Heart left ventricle (tissue), 16 donors: ENCODE data around the gene MCAM. TPM values are rescaled to one million over a fixed set of nuclear protein-coding genes. Genes with fewer than 3 reads are reported as not detected.
A peak's percentile ranks its signal among the peaks of the same experiment; 100 is the strongest.

Source experiments
- ATAC-seq, 4 donors: fragments of 200-7000 bp; cut with Tn5 transposase; one replicate each; pipeline ENCODE4 v1.9.1; 2020 to 2022; ENCODE audit warnings: moderate library complexity in 4 of 4, mild to moderate bottlenecking in 3 of 4, moderate number of reproducible peaks in 1 of 4
- DNase-seq, 5 donors: peaks; one replicate each; pipeline ENCODE4 v3.0.0-alpha.2; 2020
- H3K27ac ChIP-seq, 12 donors: fragments of 200-600 bp; sonication (generic) in 4 of 12; one replicate each; pipeline versions ENCODE4 v1.5.0 to v1.8.0; 2016 to 2022; ENCODE audit warnings: mild to moderate bottlenecking in 2 of 12
- H3K27me3 ChIP-seq, 9 donors: fragments of 200-600 bp; sonication (generic) in 2 of 9; one replicate each; pipeline versions ENCODE4 v1.5.1 to v1.8.0; 2016 to 2022; ENCODE audit warnings: mild to moderate bottlenecking in 3 of 9
- H3K36me3 ChIP-seq, 9 donors: fragments of 200-600 bp; sonication (generic) in 2 of 9; one replicate each; pipeline versions ENCODE4 v1.5.0 to v1.8.0; 2018 to 2022; ENCODE audit warnings: mild to moderate bottlenecking in 2 of 9
- H3K4me1 ChIP-seq, 12 donors: fragments of 200-600 bp; sonication (generic) in 4 of 12; one replicate each; pipeline versions ENCODE4 v1.5.0 to v1.8.0; 2016 to 2022; ENCODE audit warnings: mild to moderate bottlenecking in 3 of 12
- H3K4me3 ChIP-seq, 12 donors: fragments of 200-600 bp; sonication (generic) in 4 of 12; one replicate each; pipeline versions ENCODE4 v1.5.0 to v1.8.0; 2017 to 2022; ENCODE audit warnings: mild to moderate bottlenecking in 9 of 12, moderate library complexity in 4 of 12
- H3K9me3 ChIP-seq, 12 donors: fragments of 200-600 bp; sonication (generic) in 4 of 12; one replicate each; pipeline versions ENCODE4 v1.5.0 to v1.8.0; 2016 to 2022; ENCODE audit warnings: mild to moderate bottlenecking in 1 of 12
- POLR2A ChIP-seq, 2 donors: fragments of 450-650 bp; IDR thresholded peaks; one replicate each; pipeline ENCODE4 v1.6.1; 2017; ENCODE audit warnings: antibody characterized with exemption in 2 of 2, mild to moderate bottlenecking in 2 of 2, moderate library complexity in 2 of 2
- WGBS, 4 donors: extraction: QIAGEN DNeasy Blood & Tissue Kit in 2 of 4; methylation state at CpG; one replicate each; pipeline versions ENCODE4 v1.1.5 to v1.1.7; 2013 to 2018; 5-methylcytosine and 5-hydroxymethylcytosine counted together
- intact Hi-C, 10 donors: fragments of 100-400 bp; cut with DNase I; formaldehyde crosslinking; loops; one replicate each; pipeline versions ENCODE4 v1.11.1 to v1.14.2; 2022
- polyA plus RNA-seq, 2 donors: library from polyadenylated mRNA; stranded (reverse); fragments of 200-250 nt; gene quantifications; one replicate each; pipeline ENCODE4 v1.2.3, GENCODE V29; 2013
- total RNA-seq, 9 donors: library from RNA; depleted of rRNA in 2 of 9; stranded (reverse); fragments of >200 nt in 2 of 9; fragmentation: NEBNext Ultra II Directional in 3 of 9; extraction: Animal tissue kit (Norgen Biotek cat#: 25700) in 3 of 9; gene quantifications; one replicate each; pipeline versions ENCODE4 v1.1.0 to v1.2.4, GENCODE V29; 2016 to 2023
- TF ChIP-seq, protein P1 (sequence below), 12 donors: fragments of 200-600 bp; sonication (generic) in 4 of 12; IDR thresholded peaks; one replicate each; pipeline versions ENCODE4 v1.5.0 to v1.8.0; 2018 to 2022; ENCODE audit warnings: antibody characterized with exemption in 12 of 12, mild to moderate bottlenecking in 5 of 12
- donor health status: ischemic (EF 13 %, LVEDD 7.1; RV severe dilation, severe dysfunction).
- donor health status: healthy with polysubstance abuse.
- donor health status: DM: no; HTN: yes; CAD: no.
- donor health status: DM: no; HTN: no; CAD: no.
- donor health status: ischemic (EF 25% LVEDD 6.9; RV normal size, moderate dysfunction).
- donor health status: ischemic (EF 25% LVEDD 5.7; RV mildly dilated, moderate dysfunction).
- donor health status: healthy.
- donor health status: DM: yes; HTN: yes; CAD: no.
- donor health status: ischemic (EF 35%, LVEDD 5.7; RV mildly dilated, moderate dysfunction).
- donor health status: nonischemic (EF 11% LVEDD 7.7; RV severe dilation, severe dysfunction).
- donor health status: DM: yes; HTN: yes; CAD: no.
- donor health status: PGD.
- donor health status: ischemic (EF 29% LVEDD 5.4; RV normal size, mild dysfunction).
- donor health status: nonischemic (EF 23%, LVEDD 6.1; RV moderate dilation, normal function).

Gene MCAM
- total and polyA plus RNA-seq, 11 donors = 31.9 to 380 (median 108) TPM

DNA sequence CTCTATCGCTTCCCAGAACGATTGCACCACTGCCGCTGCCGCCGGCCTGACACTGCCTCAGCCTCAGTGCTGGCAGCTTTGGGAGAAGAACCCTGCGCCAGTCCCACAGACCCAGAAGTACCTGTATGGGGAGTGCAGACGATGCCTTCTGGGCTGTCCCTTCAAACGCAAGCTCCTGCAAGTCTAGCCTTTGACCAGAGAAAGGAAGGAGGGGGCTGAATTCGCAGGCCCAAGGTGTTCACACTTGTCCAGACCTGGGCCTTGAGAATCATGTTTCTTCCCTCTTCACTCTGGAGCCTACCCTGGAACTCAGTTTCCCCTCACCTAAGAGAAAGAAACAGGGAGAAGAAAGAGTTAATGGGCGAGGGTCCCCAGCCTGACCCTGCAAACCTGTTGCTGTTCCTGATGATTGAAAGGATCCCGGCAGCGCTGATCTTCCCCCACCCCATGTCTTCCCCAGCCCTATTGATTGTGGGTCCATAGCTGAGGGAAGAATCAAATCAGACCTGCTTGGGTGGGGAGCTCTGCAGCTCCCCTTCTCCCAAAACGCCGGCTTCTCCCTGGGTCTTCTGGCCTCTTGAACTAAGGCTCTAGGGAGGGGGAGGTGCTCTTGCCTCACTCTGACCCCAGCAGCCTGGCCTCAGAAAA is 786 bp upstream of the MCAM start:
- no peak for ATAC-seq
- Histone ChIP-seq H3K4me3 (peak overlapping the region in 11 of 12 donors; percentile 32 to 86 (median 76)), H3K9me3 (no peaks in the 10 kb centered on the region), H3K36me3 (peaks cover 0 to 23% (median 4%) of the 10 kb centered on the region in 9 donors), H3K27ac (peak overlapping the region; percentile 85 to 99 (median 92)), H3K4me1 (peaks cover 0 to 79% (median 58%) of the 10 kb centered on the region in 12 donors), H3K27me3 (peaks cover 0 to 44% (median 0%) of the 10 kb centered on the region in 9 donors)
- intact Hi-C loops = loop anchor here in 3 of 10 donors (5.0 to 10.0 kb wide), 3 partner anchors 170 to 215 kb away; partner anchors contain the start of genes ABCG4 (in 1 of the 3) and DPAGT1 (in 1 of the 3)
- 38 to 86% (median 48%) methylated on average over 6 to 14 of the region's 14 CpGs for WGBS, 4 donors
- TF ChIP-seq, protein P1, sequence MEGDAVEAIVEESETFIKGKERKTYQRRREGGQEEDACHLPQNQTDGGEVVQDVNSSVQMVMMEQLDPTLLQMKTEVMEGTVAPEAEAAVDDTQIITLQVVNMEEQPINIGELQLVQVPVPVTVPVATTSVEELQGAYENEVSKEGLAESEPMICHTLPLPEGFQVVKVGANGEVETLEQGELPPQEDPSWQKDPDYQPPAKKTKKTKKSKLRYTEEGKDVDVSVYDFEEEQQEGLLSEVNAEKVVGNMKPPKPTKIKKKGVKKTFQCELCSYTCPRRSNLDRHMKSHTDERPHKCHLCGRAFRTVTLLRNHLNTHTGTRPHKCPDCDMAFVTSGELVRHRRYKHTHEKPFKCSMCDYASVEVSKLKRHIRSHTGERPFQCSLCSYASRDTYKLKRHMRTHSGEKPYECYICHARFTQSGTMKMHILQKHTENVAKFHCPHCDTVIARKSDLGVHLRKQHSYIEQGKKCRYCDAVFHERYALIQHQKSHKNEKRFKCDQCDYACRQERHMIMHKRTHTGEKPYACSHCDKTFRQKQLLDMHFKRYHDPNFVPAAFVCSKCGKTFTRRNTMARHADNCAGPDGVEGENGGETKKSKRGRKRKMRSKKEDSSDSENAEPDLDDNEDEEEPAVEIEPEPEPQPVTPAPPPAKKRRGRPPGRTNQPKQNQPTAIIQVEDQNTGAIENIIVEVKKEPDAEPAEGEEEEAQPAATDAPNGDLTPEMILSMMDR (IDR thresholded peaks at IDR 0.05) = no peak
- peak in 1 of 2 donors; percentile 47 for TF ChIP-seq POLR2A (IDR thresholded peaks at IDR 0.05)
- no peak for DNase-seq

DNA sequence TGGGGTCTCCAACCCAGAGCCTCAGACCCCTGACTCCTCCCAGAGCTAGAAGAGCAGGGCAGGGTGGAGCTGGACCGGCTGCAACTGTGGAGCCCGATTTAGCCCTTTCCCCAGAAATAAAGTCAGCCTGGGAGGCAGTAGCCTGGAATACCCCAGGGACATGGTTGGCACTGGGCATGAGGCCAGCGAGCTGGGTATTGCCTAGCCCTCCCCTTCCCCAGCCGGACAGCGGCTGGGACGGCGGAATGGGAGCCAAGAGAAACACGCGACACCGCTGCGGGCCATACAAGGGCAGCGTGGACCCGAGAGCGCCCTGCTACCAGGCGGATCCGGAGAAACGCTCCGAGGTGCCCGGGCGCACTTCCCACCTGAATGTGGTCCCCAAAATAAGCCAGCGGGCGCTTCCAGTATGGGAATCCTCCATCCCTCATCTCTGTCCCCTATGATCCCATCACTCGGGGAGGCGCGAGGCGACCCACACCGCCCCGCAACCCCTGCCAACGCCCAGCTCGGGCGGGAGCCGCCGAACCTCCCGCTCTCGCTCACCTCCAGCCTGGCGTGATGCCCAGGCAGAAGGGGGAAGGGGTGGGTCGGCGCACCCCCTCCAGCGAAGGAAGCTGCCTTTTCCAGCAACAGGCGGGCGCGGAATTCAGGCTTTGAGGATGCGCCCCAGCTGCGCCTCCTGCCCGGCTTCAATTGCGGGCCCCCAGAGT is 758 bp downstream of the MCAM start:
- peak overlapping the region; percentile 81 to 99 (median 93) for H3K27ac ChIP-seq
- intact Hi-C loops = loop anchor here in 3 of 10 donors (5.0 to 10.0 kb wide), 3 partner anchors 169 to 214 kb away; partner anchors contain the start of genes ABCG4 (in 1 of the 3) and DPAGT1 (in 1 of the 3)
- peak overlapping the region; percentile 25 to 86 (median 75) for H3K4me3 ChIP-seq
- DNase-seq (peak; percentile 75 to 80 (median 79)), ATAC-seq (peak; percentile 23 to 44 (median 27))
- peaks cover 0 to 41% (median 0%) of the 10 kb centered on the region in 9 donors for H3K27me3 ChIP-seq
- H3K4me1 ChIP-seq = peaks cover 0 to 67% (median 45%) of the 10 kb centered on the region in 12 donors
- WGBS, 4 donors = 0 to 2% (median 1%) methylated on average over 20 to 46 of the region's 46 CpGs
- H3K9me3 ChIP-seq = no peaks in the 10 kb centered on the region
- peaks cover 0 to 39% (median 20%) of the 10 kb centered on the region in 9 donors for H3K36me3 ChIP-seq
- TF ChIP-seq, protein P1 (IDR thresholded peaks at IDR 0.05) = no peak
- no peak for TF ChIP-seq POLR2A (IDR thresholded peaks at IDR 0.05)

DNA sequence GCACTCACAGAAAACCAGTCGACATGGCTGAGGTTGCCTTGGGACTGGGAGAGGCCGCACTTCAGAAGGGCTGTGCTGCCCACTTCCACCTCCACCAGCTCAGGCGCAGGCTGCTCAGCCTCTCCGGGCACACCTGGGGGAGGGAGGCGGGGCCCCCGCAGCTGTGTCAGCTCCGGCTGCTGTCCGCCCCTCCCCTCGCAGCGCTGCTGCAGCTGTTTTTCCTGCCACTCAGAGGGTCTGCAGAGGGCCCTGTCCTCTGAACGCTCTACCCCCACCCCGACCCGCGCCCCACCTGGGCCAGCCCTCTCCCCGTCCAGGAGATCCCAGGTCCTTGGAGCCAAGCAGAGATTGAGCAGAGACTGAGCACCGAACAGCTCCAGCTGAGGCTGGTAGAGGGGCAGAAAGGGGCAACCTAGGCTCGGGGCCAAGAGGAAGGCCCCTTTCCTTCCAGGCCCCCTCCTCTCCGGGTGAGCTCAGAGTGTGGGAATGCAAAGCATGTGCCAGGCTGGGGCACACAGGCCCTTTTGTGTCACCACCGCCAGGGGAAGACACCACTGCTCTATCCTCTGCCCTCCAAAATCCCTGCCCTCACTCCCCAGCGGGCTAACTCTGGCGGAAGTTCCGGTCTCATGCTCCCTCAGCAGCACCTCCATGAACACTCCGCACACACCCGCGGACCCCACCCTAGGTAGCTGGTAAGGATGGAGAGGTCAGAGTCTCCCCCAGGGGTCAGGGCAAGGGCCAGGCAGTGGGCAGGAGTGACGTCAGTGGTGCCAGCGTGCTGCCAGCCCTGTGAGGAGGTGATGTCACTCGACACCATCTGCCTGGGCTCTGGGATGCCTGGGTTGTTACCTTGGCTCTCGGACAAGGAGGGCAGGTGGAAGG is 1.6 kb downstream of the MCAM start:
- DNase-seq (peak; percentile 55 to 69 (median 61)), ATAC-seq (peak; percentile 23 to 46 (median 26))
- no peak for TF ChIP-seq POLR2A (IDR thresholded peaks at IDR 0.05)
- TF ChIP-seq, protein P1 (IDR thresholded peaks at IDR 0.05) = peak in 8 of 12 donors; percentile 7 to 34 (median 10)
- Histone ChIP-seq H3K27me3 (peaks cover 0 to 33% (median 0%) of the 10 kb centered on the region in 9 donors), H3K27ac (peak overlapping the region; percentile 81 to 99 (median 93)), H3K4me3 (peak overlapping the region; percentile 25 to 86 (median 75)), H3K36me3 (peaks cover 0 to 47% (median 28%) of the 10 kb centered on the region in 9 donors), H3K9me3 (no peaks in the 10 kb centered on the region), H3K4me1 (peaks cover 0 to 66% (median 40%) of the 10 kb centered on the region in 12 donors)
- intact Hi-C loops = loop anchor here in 3 of 10 donors (5.0 to 10.0 kb wide), 3 partner anchors 168 to 213 kb away; partner anchors contain the start of genes ABCG4 (in 1 of the 3) and DPAGT1 (in 1 of the 3)
- WGBS, 4 donors = 10 to 18% (median 15%) methylated on average over 22 to 29 of the region's 29 CpGs
